Stimulated activated effector memory CD8-positive, alpha-beta T cell treated with anti-CD3 and anti-CD28 coated beads, Interleukin-12 subunit alpha, Interleukin-12 subunit beta, amount 100 ng/mL, for 72 hours (primary cell): ENCODE data around the gene SETBP1.

Experiments used
- ATAC-seq: fragments of 150-1000 bp; cut with Tn5 transposase; 2 replicates; pipeline ENCODE4 v1.10.0; 2021
- DNase-seq, 2 donors: peaks; one replicate each; pipeline ENCODE4 v3.0.0; 2021 to 2022; ENCODE audit warnings: low spot score in 2 of 2
- H3K27ac Mint-ChIP-seq: one replicate; pipeline ENCODE4 v1.8.0; 2022; ENCODE audit warnings: mild to moderate bottlenecking, mixed read lengths
- H3K36me3 Mint-ChIP-seq: one replicate; pipeline ENCODE4 v1.8.0; 2022; ENCODE audit warnings: mild to moderate bottlenecking, mixed read lengths
- H3K4me1 Mint-ChIP-seq: one replicate; pipeline ENCODE4 v1.8.0; 2022; ENCODE audit warnings: mixed read lengths
- H3K4me3 Mint-ChIP-seq: one replicate; pipeline ENCODE4 v1.8.0; 2022; ENCODE audit warnings: mild to moderate bottlenecking, mixed read lengths
- H3K9me3 Mint-ChIP-seq: one replicate; pipeline ENCODE4 v1.8.0; 2022; ENCODE audit warnings: mixed read lengths

The SETBP1 gene

GRCh38 chr18:44936485-44936884 lies 255.8 kb downstream of the SETBP1 start:
- DNase-seq = no peak
- peaks cover 22% of the 10 kb centered on the region for H3K4me1 Mint-ChIP-seq
- no peaks in the 10 kb centered on the region for H3K36me3 Mint-ChIP-seq
- ATAC-seq = no peak
- H3K9me3 Mint-ChIP-seq = peaks cover 2% of the 10 kb centered on the region
- H3K27ac Mint-ChIP-seq = no peak overlapping the region
- no peak overlapping the region for H3K4me3 Mint-ChIP-seq

- no peaks in the 10 kb centered on the region for H3K9me3 Mint-ChIP-seq
- no peak overlapping the region for H3K4me3 Mint-ChIP-seq
- ATAC-seq (no peak), DNase-seq (no peak)
- no peak overlapping the region for H3K27ac Mint-ChIP-seq
- peaks cover 13% of the 10 kb centered on the region for H3K4me1 Mint-ChIP-seq
- H3K36me3 Mint-ChIP-seq = no peaks in the 10 kb centered on the region
These were observed 257.5 kb downstream of the SETBP1 start for GRCh38 chr18:44937960-44938719.

- peak; percentile 64 for ATAC-seq
- no peak overlapping the region for H3K4me3 Mint-ChIP-seq
- no peak for DNase-seq
- no peak overlapping the region for H3K27ac Mint-ChIP-seq
- no peaks in the 10 kb centered on the region for H3K9me3 Mint-ChIP-seq
- no peaks in the 10 kb centered on the region for H3K36me3 Mint-ChIP-seq
- H3K4me1 Mint-ChIP-seq = peaks cover 13% of the 10 kb centered on the region
These were observed 258.3 kb downstream of the SETBP1 start for GRCh38 chr18:44938720-44939665.

GRCh38 chr18:44941516-44941915 lies 260.8 kb downstream of the SETBP1 start:
- no peaks in the 10 kb centered on the region for H3K36me3 Mint-ChIP-seq
- peaks cover 13% of the 10 kb centered on the region for H3K4me1 Mint-ChIP-seq
- no peak for ATAC-seq
- no peak for DNase-seq
- H3K4me3 Mint-ChIP-seq = no peak overlapping the region
- H3K27ac Mint-ChIP-seq = no peak overlapping the region
- no peaks in the 10 kb centered on the region for H3K9me3 Mint-ChIP-seq

- Mint-ChIP-seq H3K4me1 (peaks cover 13% of the 10 kb centered on the region), H3K9me3 (no peaks in the 10 kb centered on the region), H3K27ac (no peak overlapping the region), H3K36me3 (no peaks in the 10 kb centered on the region), H3K4me3 (no peak overlapping the region)
- DNase-seq = no peak
- ATAC-seq = no peak
These were observed 261.4 kb downstream of the SETBP1 start for GRCh38 chr18:44942073-44942472.

- Mint-ChIP-seq H3K36me3 (no peaks in the 10 kb centered on the region), H3K9me3 (no peaks in the 10 kb centered on the region), H3K27ac (no peak overlapping the region), H3K4me1 (peaks cover 13% of the 10 kb centered on the region), H3K4me3 (no peak overlapping the region)
- DNase-seq (no peak), ATAC-seq (no peak)
These were observed 262.7 kb downstream of the SETBP1 start for GRCh38 chr18:44943311-44943881.

GRCh38 chr18:44944461-44944860 lies 263.8 kb downstream of the SETBP1 start:
- peaks cover 3% of the 10 kb centered on the region for H3K4me1 Mint-ChIP-seq
- no peaks in the 10 kb centered on the region for H3K9me3 Mint-ChIP-seq
- no peak overlapping the region for H3K4me3 Mint-ChIP-seq
- no peak for DNase-seq
- no peak overlapping the region for H3K27ac Mint-ChIP-seq
- peaks cover 7% of the 10 kb centered on the region for H3K36me3 Mint-ChIP-seq
- ATAC-seq = no peak

- no peaks in the 10 kb centered on the region for H3K9me3 Mint-ChIP-seq
- H3K27ac Mint-ChIP-seq = peak overlapping the region; percentile 29
- ATAC-seq (peak; percentile 32), DNase-seq (no peak)
- H3K36me3 Mint-ChIP-seq = peaks cover 22% of the 10 kb centered on the region
- H3K4me3 Mint-ChIP-seq = no peak overlapping the region
- H3K4me1 Mint-ChIP-seq = no peaks in the 10 kb centered on the region
These were observed 265.3 kb downstream of the SETBP1 start for GRCh38 chr18:44945888-44946401.

GRCh38 chr18:44946529-44947113 lies 265.9 kb downstream of the SETBP1 start:
- ATAC-seq (no peak), DNase-seq (no peak)
- Mint-ChIP-seq H3K36me3 (peaks cover 28% of the 10 kb centered on the region), H3K27ac (peak overlapping the region; percentile 29), H3K4me3 (no peak overlapping the region), H3K4me1 (no peaks in the 10 kb centered on the region), H3K9me3 (no peaks in the 10 kb centered on the region)

GRCh38 chr18:44949967-44950366 lies 269.3 kb downstream of the SETBP1 start:
- no peaks in the 10 kb centered on the region for H3K9me3 Mint-ChIP-seq
- H3K4me1 Mint-ChIP-seq = peaks cover 8% of the 10 kb centered on the region
- H3K4me3 Mint-ChIP-seq = no peak overlapping the region
- ATAC-seq = no peak
- no peak for DNase-seq
- no peak overlapping the region for H3K27ac Mint-ChIP-seq
- peaks cover 56% of the 10 kb centered on the region for H3K36me3 Mint-ChIP-seq

GRCh38 chr18:44950685-44951195 lies 270.1 kb downstream of the SETBP1 start:
- Mint-ChIP-seq H3K4me3 (no peak overlapping the region), H3K36me3 (peaks cover 58% of the 10 kb centered on the region), H3K4me1 (peaks cover 13% of the 10 kb centered on the region), H3K9me3 (no peaks in the 10 kb centered on the region), H3K27ac (no peak overlapping the region)
- DNase-seq (no peak), ATAC-seq (no peak)

GRCh38 chr18:44951748-44952147 lies 271.1 kb downstream of the SETBP1 start:
- DNase-seq (no peak), ATAC-seq (no peak)
- no peak overlapping the region for H3K27ac Mint-ChIP-seq
- H3K4me3 Mint-ChIP-seq = no peak overlapping the region
- no peaks in the 10 kb centered on the region for H3K9me3 Mint-ChIP-seq
- H3K4me1 Mint-ChIP-seq = peaks cover 20% of the 10 kb centered on the region
- H3K36me3 Mint-ChIP-seq = peaks cover 58% of the 10 kb centered on the region

GRCh38 chr18:44954257-44954656 lies 273.6 kb downstream of the SETBP1 start:
- no peak overlapping the region for H3K4me3 Mint-ChIP-seq
- H3K9me3 Mint-ChIP-seq = no peaks in the 10 kb centered on the region
- DNase-seq (no peak), ATAC-seq (no peak)
- H3K36me3 Mint-ChIP-seq = peaks cover 72% of the 10 kb centered on the region
- H3K4me1 Mint-ChIP-seq = peaks cover 20% of the 10 kb centered on the region
- no peak overlapping the region for H3K27ac Mint-ChIP-seq

GRCh38 chr18:44955825-44956224 lies 275.1 kb downstream of the SETBP1 start:
- ATAC-seq (peak; percentile 60), DNase-seq (no peak)
- Mint-ChIP-seq H3K9me3 (no peaks in the 10 kb centered on the region), H3K27ac (no peak overlapping the region), H3K36me3 (peaks cover 64% of the 10 kb centered on the region), H3K4me1 (peaks cover 25% of the 10 kb centered on the region), H3K4me3 (no peak overlapping the region)

- no peak for DNase-seq
- H3K9me3 Mint-ChIP-seq = no peaks in the 10 kb centered on the region
- H3K36me3 Mint-ChIP-seq = peaks cover 53% of the 10 kb centered on the region
- H3K4me3 Mint-ChIP-seq = no peak overlapping the region
- no peak for ATAC-seq
- H3K4me1 Mint-ChIP-seq = peaks cover 33% of the 10 kb centered on the region
- no peak overlapping the region for H3K27ac Mint-ChIP-seq
These were observed 276.3 kb downstream of the SETBP1 start for GRCh38 chr18:44957025-44957424.
